Endodermal cell (in vitro differentiated cells): ENCODE data around the gene ETV6. TPM values are rescaled to one million over a fixed set of nuclear protein-coding genes. Genes with fewer than 3 reads are reported as not detected.
"Not testable (repeated sequence)": the region's sequence is repeated elsewhere in the genome, so short reads cannot be mapped to it uniquely, and the experiment has no call there.

Experiments used
- DNase-seq: peaks from one replicate; pipeline ENCODE4 v3.0.0-alpha.2; 2017
- H3K27ac ChIP-seq: 2 replicates; pipeline ENCODE4 v1.5.1; 2013; ENCODE audit warnings: mild to moderate bottlenecking, low read depth, low read length, moderate library complexity
- H3K27me3 ChIP-seq: 2 replicates; pipeline ENCODE4 v1.6.1; 2013; ENCODE audit warnings: mild to moderate bottlenecking, low read length, moderate library complexity; ENCODE audit not compliant: insufficient read depth, control insufficient read depth, poor library complexity, severe bottlenecking
- H3K36me3 ChIP-seq: 2 replicates; pipeline ENCODE4 v1.7.0; 2013; ENCODE audit warnings: mild to moderate bottlenecking, low read length, moderate library complexity; ENCODE audit not compliant: control insufficient read depth, insufficient read depth
- H3K4me1 ChIP-seq: one replicate; pipeline ENCODE4 v1.7.0; 2013; ENCODE audit warnings: low read length; ENCODE audit not compliant: control insufficient read depth, insufficient read depth
- H3K4me3 ChIP-seq: 2 replicates; pipeline ENCODE4 v1.5.1; 2013; ENCODE audit warnings: mild to moderate bottlenecking, low read length, moderate library complexity
- H3K9ac ChIP-seq: 2 replicates; pipeline ENCODE4 v1.6.1; 2013; ENCODE audit warnings: mild to moderate bottlenecking, low read length, moderate library complexity; ENCODE audit not compliant: poor library complexity, severe bottlenecking; ENCODE audit errors: extremely low read depth
- H3K9me3 ChIP-seq: 2 replicates; pipeline ENCODE4 v1.6.1; 2013; ENCODE audit warnings: mild to moderate bottlenecking, low read length, moderate library complexity; ENCODE audit not compliant: control insufficient read depth
- H3K27ac Mint-ChIP-seq: 2 replicates; pipeline ENCODE4 v1.8.0; 2020; ENCODE audit warnings: mixed read lengths
- H3K27me3 Mint-ChIP-seq: 2 replicates; pipeline ENCODE4 v1.8.0; 2021; ENCODE audit warnings: mild to moderate bottlenecking, mixed read lengths; ENCODE audit not compliant: insufficient read depth
- H3K36me3 Mint-ChIP-seq: 2 replicates; pipeline ENCODE4 v1.8.0; 2020; ENCODE audit warnings: low read depth, mixed read lengths
- H3K4me1 Mint-ChIP-seq: 2 replicates; pipeline ENCODE4 v1.8.0; 2020; ENCODE audit warnings: mixed read lengths
- H3K4me3 Mint-ChIP-seq: 2 replicates; pipeline ENCODE4 v1.8.0; 2020; ENCODE audit warnings: mild to moderate bottlenecking, moderate library complexity, mixed read lengths
- H3K9me3 Mint-ChIP-seq: 2 replicates; pipeline ENCODE4 v1.8.0; 2020; ENCODE audit warnings: mild to moderate bottlenecking, mixed read lengths
- CTCF ChIP-seq: fragments of 200-600 bp; sonication (generic); conservative IDR thresholded peaks from 2 replicates; pipeline ENCODE4 v1.5.0; 2021; ENCODE audit warnings: antibody characterized with exemption, mild to moderate bottlenecking
- WGBS, 2 experiments: methylation state at CpG; one replicate each; pipeline versions ENCODE4 v1.1.5 to v1.1.7; 2013; ENCODE audit warnings: missing lambda C conversion rate in 2 of 2, mixed read lengths in 1 of 2; ENCODE audit not compliant: insufficient coverage in 1 of 2, insufficient read length in 1 of 2; 5-methylcytosine and 5-hydroxymethylcytosine counted together
- total RNA-seq, 2 donors: library from RNA; stranded (reverse); fragmentation: NEBNext Ultra II Directional in 1 of 2; extraction: Animal tissue kit (Norgen Biotek cat#: 25700) in 1 of 2; gene quantifications; 2 replicates in 1 of 2; 3 replicates in 1 of 2; pipeline ENCODE4 v1.2.1, GENCODE V29; 2021

Gene ETV6
- total RNA-seq, 2 donors from 2014 or later, result 9.3 to 22.1 TPM

GRCh38 chr12:11630046-11630706, 19.3 kb upstream of the ETV6 start:
- H3K27me3 Mint-ChIP-seq, result no peaks in the 10 kb centered on the region
- H3K9ac ChIP-seq, result no peak overlapping the region
- H3K4me3 ChIP-seq, result no peak overlapping the region
- WGBS, 2 experiments, result 75 to 93% methylated on average over 2 to 5 of the region's 5 CpGs
- peaks cover 13% of the 10 kb centered on the region for H3K9me3 Mint-ChIP-seq
- H3K36me3 ChIP-seq, result no peaks in the 10 kb centered on the region
- peaks cover 14% of the 10 kb centered on the region for H3K36me3 Mint-ChIP-seq
- H3K27me3 ChIP-seq, result no peaks in the 10 kb centered on the region
- H3K9me3 ChIP-seq, result peaks cover 3% of the 10 kb centered on the region
- no peak overlapping the region for H3K27ac ChIP-seq
- no peaks in the 10 kb centered on the region for H3K4me1 Mint-ChIP-seq
- no peak overlapping the region for H3K4me3 Mint-ChIP-seq
- no peak for DNase-seq
- no peak for TF ChIP-seq CTCF
- no peaks in the 10 kb centered on the region for H3K4me1 ChIP-seq
- H3K27ac Mint-ChIP-seq, result no peak overlapping the region

- Mint-ChIP-seq H3K9me3 (peaks cover 22% of the 10 kb centered on the region), H3K27ac (no peak overlapping the region), H3K27me3 (no peaks in the 10 kb centered on the region), H3K36me3 (peaks cover 24% of the 10 kb centered on the region), H3K4me1 (no peaks in the 10 kb centered on the region), H3K4me3 (no peak overlapping the region)
- Histone ChIP-seq H3K9ac (no peak overlapping the region), H3K9me3 (peaks cover 14% of the 10 kb centered on the region), H3K27ac (no peak overlapping the region), H3K4me3 (no peak overlapping the region), H3K27me3 (no peaks in the 10 kb centered on the region), H3K4me1 (no peaks in the 10 kb centered on the region), H3K36me3 (no peaks in the 10 kb centered on the region)
- DNase-seq, result no peak
- WGBS, 2 experiments, result 75% methylated on average over 1 of the region's 1 CpG; no CpG with 5 or more reads in 1 of the 2 experiments
- TF ChIP-seq CTCF, result no peak
These were observed 18.2 kb upstream of the ETV6 start for GRCh38 chr12:11631288-11631687.

- Mint-ChIP-seq H3K9me3 (peaks cover 28% of the 10 kb centered on the region), H3K36me3 (peaks cover 29% of the 10 kb centered on the region)
- H3K9ac ChIP-seq, DNase-seq, H3K4me1 Mint-ChIP-seq, H3K4me3 ChIP-seq, H3K4me1 ChIP-seq, H3K4me3 Mint-ChIP-seq, H3K27me3 Mint-ChIP-seq, H3K36me3 ChIP-seq, H3K27me3 ChIP-seq, H3K27ac Mint-ChIP-seq, H3K27ac ChIP-seq: not testable (repeated sequence)
- peaks cover 20% of the 10 kb centered on the region for H3K9me3 ChIP-seq
- 94 to 95% methylated on average over 6 to 9 of the region's 9 CpGs for WGBS, 2 experiments
These were observed 17.6 kb upstream of the ETV6 start for GRCh38 chr12:11631881-11632280.

- no peaks in the 10 kb centered on the region for H3K27me3 Mint-ChIP-seq
- no peak overlapping the region for H3K27ac Mint-ChIP-seq
- no peak overlapping the region for H3K4me3 Mint-ChIP-seq
- H3K27me3 ChIP-seq, result no peaks in the 10 kb centered on the region
- H3K36me3 Mint-ChIP-seq, result peaks cover 34% of the 10 kb centered on the region
- no peaks in the 10 kb centered on the region for H3K4me1 Mint-ChIP-seq
- 71 to 77% methylated on average over 4 to 5 of the region's 6 CpGs for WGBS, 2 experiments
- no peaks in the 10 kb centered on the region for H3K4me1 ChIP-seq
- H3K9me3 ChIP-seq, result peaks cover 31% of the 10 kb centered on the region
- peaks cover 42% of the 10 kb centered on the region for H3K9me3 Mint-ChIP-seq
- DNase-seq, result no peak
- no peak overlapping the region for H3K4me3 ChIP-seq
- H3K9ac ChIP-seq, result no peak overlapping the region
- no peak overlapping the region for H3K27ac ChIP-seq
- no peaks in the 10 kb centered on the region for H3K36me3 ChIP-seq
- TF ChIP-seq CTCF, result no peak
These were observed 15.5 kb upstream of the ETV6 start for GRCh38 chr12:11633968-11634367.
